ENCODE measurements around the gene PDLIM5. TPM values are rescaled to one million over a fixed set of nuclear protein-coding genes. Genes with fewer than 3 reads are reported as not detected.
A peak's percentile ranks its signal among the peaks of the same experiment; 100 is the strongest.
"Not testable (repeated sequence)": the region's sequence is repeated elsewhere in the genome, so short reads cannot be mapped to it uniquely, and the experiment has no call there.

PDLIM5 gene
- total RNA-seq, 1 experiment from 2014 or later, result 27.2 TPM

GRCh38 chr4:94551643-94552564 lies 100.2 kb downstream of the PDLIM5 start:
- DNase-seq (ENCODE audit: low read depth), result no peak

GRCh38 chr4:94556047-94556446 lies 104.3 kb downstream of the PDLIM5 start:
- not testable (repeated sequence) for DNase-seq (ENCODE audit: low read depth)

- not testable (repeated sequence) for DNase-seq (ENCODE audit: low read depth)
Observed at GRCh38 chr4:94557632-94558031, 105.9 kb downstream of the PDLIM5 start.

- DNase-seq (ENCODE audit: low read depth), result no peak
Observed at GRCh38 chr4:94558392-94558904, 106.7 kb downstream of the PDLIM5 start.

- no peak for DNase-seq (ENCODE audit: low read depth)
Observed at GRCh38 chr4:94559351-94559806, 107.6 kb downstream of the PDLIM5 start.

- peak; percentile 45 for DNase-seq (ENCODE audit: low read depth)
Observed at GRCh38 chr4:94561249-94562024, 109.7 kb downstream of the PDLIM5 start.

GRCh38 chr4:94562285-94562684 lies 110.5 kb downstream of the PDLIM5 start:
- no peak for DNase-seq (ENCODE audit: low read depth)

- no peak for DNase-seq (ENCODE audit: low read depth)
Observed at GRCh38 chr4:94564252-94564651, 112.5 kb downstream of the PDLIM5 start.

GRCh38 chr4:94566420-94566819 lies 114.7 kb downstream of the PDLIM5 start:
- DNase-seq (ENCODE audit: low read depth), result no peak

GRCh38 chr4:94567811-94568210 lies 116.1 kb downstream of the PDLIM5 start:
- DNase-seq (ENCODE audit: low read depth), result no peak

GRCh38 chr4:94570558-94570957 lies 118.8 kb downstream of the PDLIM5 start:
- no peak for DNase-seq (ENCODE audit: low read depth)

GRCh38 chr4:94571298-94571697 lies 119.6 kb downstream of the PDLIM5 start:
- DNase-seq (ENCODE audit: low read depth), result no peak

GRCh38 chr4:94571715-94572114 lies 120.0 kb downstream of the PDLIM5 start:
- DNase-seq (ENCODE audit: low read depth), result no peak

GRCh38 chr4:94574050-94574449 lies 122.3 kb downstream of the PDLIM5 start:
- DNase-seq (ENCODE audit: low read depth), result no peak

- no peak for DNase-seq (ENCODE audit: low read depth)
Observed at GRCh38 chr4:94574616-94575015, 122.9 kb downstream of the PDLIM5 start.

GRCh38 chr4:94575652-94576051 lies 123.9 kb downstream of the PDLIM5 start:
- DNase-seq (ENCODE audit: low read depth), result no peak

- DNase-seq (ENCODE audit: low read depth), result no peak
Observed at GRCh38 chr4:94576210-94576609, 124.5 kb downstream of the PDLIM5 start.

GRCh38 chr4:94577136-94577535 lies 125.4 kb downstream of the PDLIM5 start:
- DNase-seq (ENCODE audit: low read depth), result peak; percentile 6

GRCh38 chr4:94578195-94578594 lies 126.5 kb downstream of the PDLIM5 start:
- DNase-seq (ENCODE audit: low read depth), result no peak

GRCh38 chr4:94581766-94582165 lies 130.0 kb downstream of the PDLIM5 start:
- DNase-seq (ENCODE audit: low read depth), result no peak

GRCh38 chr4:94582517-94582916 lies 130.8 kb downstream of the PDLIM5 start:
- DNase-seq (ENCODE audit: low read depth), result no peak

Data from HT1080 (cell line).